Stimulated activated CD4-positive, alpha-beta T cell treated with anti-CD3 and anti-CD28 coated beads, Interleukin-12 subunit alpha, Interleukin-12 subunit beta, amount 100 ng/mL, for 48 hours (primary cell): Measurements from ENCODE around the gene GBGT1.

Experiments
- DNase-seq, 3 donors: peaks; one replicate each; pipeline ENCODE4 v3.0.0-alpha.2; 2020; ENCODE audit warnings: low read depth in 2 of 3, low spot score in 1 of 3

The GBGT1 gene

GRCh38 chr9:133166392-133166791 lies 2.7 kb upstream of the GBGT1 start:
- no peak for DNase-seq

GRCh38 chr9:133165452-133165730 lies 1.7 kb upstream of the GBGT1 start:
- no peak for DNase-seq

GRCh38 chr9:133164191-133164590 lies 477 bp upstream of the GBGT1 start:
- DNase-seq: no peak

- no peak for DNase-seq
Observed at GRCh38 chr9:133162861-133163503, 732 bp downstream of the GBGT1 start.

GRCh38 chr9:133161547-133161950 lies 2.2 kb downstream of the GBGT1 start:
- DNase-seq: no peak

- no peak for DNase-seq
Observed at GRCh38 chr9:133160742-133161546, 2.8 kb downstream of the GBGT1 start.

GRCh38 chr9:133158695-133159094 lies 5.0 kb downstream of the GBGT1 start:
- no peak for DNase-seq

GRCh38 chr9:133155156-133155555 lies 8.6 kb downstream of the GBGT1 start:
- no peak for DNase-seq

- DNase-seq: no peak
Observed at GRCh38 chr9:133154097-133154989, 9.4 kb downstream of the GBGT1 start.

- no peak for DNase-seq
Observed at GRCh38 chr9:133153227-133154096, 10.3 kb downstream of the GBGT1 start.

GRCh38 chr9:133151601-133152525 lies 11.9 kb downstream of the GBGT1 start:
- no peak for DNase-seq

GRCh38 chr9:133151041-133151440 lies 12.7 kb downstream of the GBGT1 start:
- DNase-seq: no peak

- DNase-seq: peak; percentile 70 to 78 (median 74)
Observed at GRCh38 chr9:133149130-133150015, 14.3 kb downstream of the GBGT1 start.

- peak in 1 of 3 donors; percentile 49 for DNase-seq
Observed at GRCh38 chr9:133148199-133149129, 15.2 kb downstream of the GBGT1 start.

GRCh38 chr9:133147412-133148198 lies 16.1 kb downstream of the GBGT1 start:
- DNase-seq: peak; percentile 72 to 90 (median 78)

GRCh38 chr9:133146746-133147411 lies 16.8 kb downstream of the GBGT1 start:
- DNase-seq: no peak
